ENCODE results near the gene HCST.
"Not testable (repeated sequence)": the region's sequence is repeated elsewhere in the genome, so short reads cannot be mapped to it uniquely, and the experiment has no call there.

HCST gene

DNA sequence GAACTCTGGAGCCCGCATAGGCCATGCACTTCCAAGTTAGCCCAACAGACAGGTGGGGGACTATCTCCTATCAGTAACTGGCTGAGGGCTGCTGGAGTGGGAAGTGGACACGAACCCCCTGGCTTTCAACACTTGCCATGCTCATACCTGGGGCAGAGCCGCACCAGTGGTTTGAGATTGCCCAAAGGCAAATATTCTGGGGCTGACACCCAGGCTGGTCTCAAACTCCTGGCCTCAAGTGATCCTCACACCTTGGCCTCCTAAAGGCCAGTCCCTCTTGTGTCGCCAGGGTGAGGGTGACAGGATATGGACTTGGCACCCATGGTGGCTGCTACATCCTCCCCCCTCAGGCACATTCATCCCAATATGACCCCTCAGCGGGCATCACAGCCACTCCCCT, 15.1 kb upstream of the HCST start:
- DNase-seq (ENCODE audit: low read depth), result no peak
- TF ChIP-seq, protein P1, sequence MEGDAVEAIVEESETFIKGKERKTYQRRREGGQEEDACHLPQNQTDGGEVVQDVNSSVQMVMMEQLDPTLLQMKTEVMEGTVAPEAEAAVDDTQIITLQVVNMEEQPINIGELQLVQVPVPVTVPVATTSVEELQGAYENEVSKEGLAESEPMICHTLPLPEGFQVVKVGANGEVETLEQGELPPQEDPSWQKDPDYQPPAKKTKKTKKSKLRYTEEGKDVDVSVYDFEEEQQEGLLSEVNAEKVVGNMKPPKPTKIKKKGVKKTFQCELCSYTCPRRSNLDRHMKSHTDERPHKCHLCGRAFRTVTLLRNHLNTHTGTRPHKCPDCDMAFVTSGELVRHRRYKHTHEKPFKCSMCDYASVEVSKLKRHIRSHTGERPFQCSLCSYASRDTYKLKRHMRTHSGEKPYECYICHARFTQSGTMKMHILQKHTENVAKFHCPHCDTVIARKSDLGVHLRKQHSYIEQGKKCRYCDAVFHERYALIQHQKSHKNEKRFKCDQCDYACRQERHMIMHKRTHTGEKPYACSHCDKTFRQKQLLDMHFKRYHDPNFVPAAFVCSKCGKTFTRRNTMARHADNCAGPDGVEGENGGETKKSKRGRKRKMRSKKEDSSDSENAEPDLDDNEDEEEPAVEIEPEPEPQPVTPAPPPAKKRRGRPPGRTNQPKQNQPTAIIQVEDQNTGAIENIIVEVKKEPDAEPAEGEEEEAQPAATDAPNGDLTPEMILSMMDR (IDR thresholded peaks at IDR 0.05; ENCODE audit: low read depth, low read length), result no peak
- TF ChIP-seq MYC (IDR thresholded peaks at IDR 0.05; ENCODE audit: low read depth, low read length) (no peak), POLR2A (IDR thresholded peaks at IDR 0.05; ENCODE audit: extremely low read depth, insufficient read length) (no peak)
- TF ChIP-seq, protein P2, sequence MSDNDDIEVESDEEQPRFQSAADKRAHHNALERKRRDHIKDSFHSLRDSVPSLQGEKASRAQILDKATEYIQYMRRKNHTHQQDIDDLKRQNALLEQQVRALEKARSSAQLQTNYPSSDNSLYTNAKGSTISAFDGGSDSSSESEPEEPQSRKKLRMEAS (IDR thresholded peaks at IDR 0.05; ENCODE audit: low read depth, low read length), result no peak

DNA sequence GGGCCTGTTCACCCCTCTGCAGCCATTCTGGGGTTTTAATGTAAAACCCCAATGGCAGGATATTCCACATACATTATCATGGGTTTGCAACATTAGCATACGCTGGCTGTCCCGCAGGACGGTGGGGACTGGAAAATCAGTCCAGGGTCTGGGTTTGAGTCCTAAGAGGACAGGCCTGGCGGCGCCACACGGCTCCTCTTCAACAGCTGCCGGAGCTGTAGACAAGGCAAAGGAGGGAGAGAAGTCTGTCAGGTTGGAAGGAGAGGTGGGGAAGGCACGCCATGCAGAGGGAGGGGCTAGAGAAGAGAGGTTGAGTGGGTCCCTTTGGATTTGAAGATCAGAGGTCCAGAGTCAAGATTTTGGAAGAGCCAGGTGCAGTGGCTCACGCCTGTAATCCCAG, 13.9 kb upstream of the HCST start:
- TF ChIP-seq MYC (IDR thresholded peaks at IDR 0.05; ENCODE audit: low read depth, low read length), result no peak
- TF ChIP-seq, protein P2 (IDR thresholded peaks at IDR 0.05; ENCODE audit: low read depth, low read length), result no peak
- TF ChIP-seq, protein P1 (IDR thresholded peaks at IDR 0.05; ENCODE audit: low read depth, low read length), result no peak
- TF ChIP-seq POLR2A (IDR thresholded peaks at IDR 0.05; ENCODE audit: extremely low read depth, insufficient read length), result no peak
- H3K4me3 ChIP-seq (ENCODE audit: low read depth, low read length), result no peak overlapping the region
- DNase-seq (ENCODE audit: low read depth), result no peak

More for the DNA sequence above, 15.1 kb upstream of the HCST start:
- H3K4me3 ChIP-seq (ENCODE audit: low read depth, low read length), result no peak overlapping the region

DNA sequence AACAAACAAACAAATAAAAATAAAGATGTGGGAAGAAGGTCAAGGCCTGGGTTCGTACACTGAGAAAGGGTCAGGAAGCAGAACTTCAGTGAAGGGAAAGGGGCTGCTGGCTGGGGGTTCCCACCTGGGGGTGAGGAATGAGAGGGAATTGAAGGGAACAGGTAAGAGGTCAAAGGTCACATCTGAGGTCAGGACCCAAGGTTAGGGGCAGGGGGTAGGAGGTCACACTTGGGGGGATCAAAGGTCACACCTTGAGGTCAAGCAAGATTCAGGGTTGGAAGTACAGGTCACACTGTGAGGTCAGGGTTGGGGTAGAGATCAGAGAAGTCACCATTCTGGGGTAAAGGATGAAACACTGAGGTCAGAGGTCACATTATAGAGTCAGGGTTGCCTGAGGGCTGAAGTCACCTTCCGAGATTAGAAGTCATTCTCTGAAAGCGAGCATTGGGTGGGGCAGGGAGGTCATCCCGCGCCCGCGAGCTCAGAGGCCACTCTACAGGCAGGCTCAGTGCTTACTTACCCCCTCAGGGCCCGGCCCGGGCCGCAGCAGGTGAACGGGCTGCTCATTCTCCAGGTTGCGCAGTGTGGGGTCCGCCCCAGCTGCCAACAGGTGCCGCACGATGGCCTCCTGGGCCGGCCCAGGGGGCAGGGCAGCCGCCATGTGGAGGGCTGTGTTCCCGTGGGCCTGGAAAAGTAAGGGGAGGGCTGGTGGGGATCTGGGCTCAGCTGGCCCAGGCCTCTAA, 12.8 kb upstream of the HCST start:
- H3K4me3 ChIP-seq (ENCODE audit: low read depth, low read length), result no peak overlapping the region
- no peak for DNase-seq (ENCODE audit: low read depth)
- TF ChIP-seq, protein P1 (IDR thresholded peaks at IDR 0.05; ENCODE audit: low read depth, low read length), result no peak
- TF ChIP-seq, protein P2 (IDR thresholded peaks at IDR 0.05; ENCODE audit: low read depth, low read length), result no peak
- TF ChIP-seq POLR2A (IDR thresholded peaks at IDR 0.05; ENCODE audit: extremely low read depth, insufficient read length), result no peak
- no peak for TF ChIP-seq MYC (IDR thresholded peaks at IDR 0.05; ENCODE audit: low read depth, low read length)

DNA sequence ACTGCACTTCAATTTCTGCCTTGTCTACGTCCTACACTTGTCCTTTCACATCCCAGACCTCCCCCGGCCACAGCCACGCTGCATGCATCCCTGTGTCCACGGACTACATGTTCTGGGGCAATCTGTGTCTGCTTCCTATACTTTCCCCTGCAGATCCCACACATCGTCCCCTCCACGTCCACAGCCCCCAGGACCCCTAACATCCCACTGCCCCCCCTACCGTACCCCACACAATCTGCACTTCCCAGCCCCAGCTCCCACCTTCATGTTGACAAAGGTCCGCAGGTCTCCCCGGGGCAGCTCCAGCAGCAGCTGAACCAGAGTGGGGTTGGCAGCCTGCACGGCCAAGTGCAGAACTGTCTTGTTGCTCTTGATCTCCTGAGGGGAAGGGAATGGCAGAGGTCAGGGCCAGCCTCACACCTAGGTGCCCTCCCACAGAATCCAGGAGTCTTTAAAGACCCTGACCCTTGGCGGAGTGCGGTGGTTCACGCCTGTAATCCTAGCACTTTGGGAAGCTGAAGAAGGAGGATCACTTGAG, 12.1 kb upstream of the HCST start:
- H3K4me3 ChIP-seq (ENCODE audit: low read depth, low read length), result no peak overlapping the region
- DNase-seq (ENCODE audit: low read depth), result no peak
- TF ChIP-seq POLR2A (IDR thresholded peaks at IDR 0.05; ENCODE audit: extremely low read depth, insufficient read length) (no peak), MYC (IDR thresholded peaks at IDR 0.05; ENCODE audit: low read depth, low read length) (no peak)
- TF ChIP-seq, protein P1 (IDR thresholded peaks at IDR 0.05; ENCODE audit: low read depth, low read length), result no peak
- TF ChIP-seq, protein P2 (IDR thresholded peaks at IDR 0.05; ENCODE audit: low read depth, low read length), result no peak

DNA sequence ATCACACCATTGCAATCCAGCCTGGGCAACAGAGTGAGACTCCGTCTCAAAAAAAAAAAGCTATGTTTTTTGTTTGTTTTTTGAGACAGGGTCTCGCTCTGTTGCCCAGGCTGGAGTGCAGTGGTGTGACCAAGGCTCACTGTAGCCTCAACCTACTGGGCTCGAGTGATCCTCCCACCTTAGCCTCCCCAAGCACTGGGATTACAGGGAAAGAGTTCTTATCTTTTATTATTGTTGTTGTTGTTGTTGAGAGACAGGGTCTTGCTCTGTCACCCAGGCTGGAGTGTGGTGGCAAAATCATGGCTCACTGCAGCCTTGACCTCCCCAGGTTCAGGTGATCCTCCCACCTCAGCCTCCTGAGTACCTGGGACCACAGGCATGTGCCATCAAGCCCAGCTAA, 10.5 kb upstream of the HCST start:
- not testable (repeated sequence) for H3K4me3 ChIP-seq (ENCODE audit: low read depth, low read length); DNase-seq (ENCODE audit: low read depth)

DNA sequence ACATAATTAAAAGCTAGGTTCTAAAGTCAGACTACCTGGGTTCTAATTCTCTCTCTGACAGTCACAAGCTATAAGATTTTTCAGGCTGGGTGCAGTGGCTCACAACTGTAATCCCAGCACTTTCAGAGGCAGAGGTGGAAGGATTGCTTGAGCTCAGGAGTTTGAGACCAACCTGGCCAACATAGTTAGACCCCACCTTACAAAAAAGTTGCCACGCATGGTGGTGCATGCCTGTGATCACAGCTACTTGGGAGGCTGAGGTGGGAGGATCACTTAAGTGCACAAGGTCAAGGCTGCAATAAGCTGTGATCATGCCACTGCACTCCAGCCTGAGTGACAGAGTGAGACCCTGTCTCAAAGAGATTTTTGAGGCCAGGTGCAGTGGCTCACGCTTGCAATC, 8.0 kb upstream of the HCST start:
- no peak for DNase-seq (ENCODE audit: low read depth)
- no peak overlapping the region for H3K4me3 ChIP-seq (ENCODE audit: low read depth, low read length)
- TF ChIP-seq, protein P1 (IDR thresholded peaks at IDR 0.05; ENCODE audit: low read depth, low read length), result no peak
- TF ChIP-seq POLR2A (IDR thresholded peaks at IDR 0.05; ENCODE audit: extremely low read depth, insufficient read length) (no peak), MYC (IDR thresholded peaks at IDR 0.05; ENCODE audit: low read depth, low read length) (no peak)
- TF ChIP-seq, protein P2 (IDR thresholded peaks at IDR 0.05; ENCODE audit: low read depth, low read length), result no peak

Data from NB4 (cell line).